SH-SY5Y (cell line): ENCODE results near the gene MLLT3.

Experiments used
- GATA2 ChIP-seq: IDR thresholded peaks from 2 replicates; pipeline ENCODE4 v1.6.1; 2011; ENCODE audit warnings: mild to moderate bottlenecking, low read depth, low read length
- GATA3 ChIP-seq: IDR thresholded peaks from 2 replicates; pipeline ENCODE4 v1.6.1; 2011; ENCODE audit warnings: low read depth, mild to moderate bottlenecking, low read length, moderate library complexity

DNA sequence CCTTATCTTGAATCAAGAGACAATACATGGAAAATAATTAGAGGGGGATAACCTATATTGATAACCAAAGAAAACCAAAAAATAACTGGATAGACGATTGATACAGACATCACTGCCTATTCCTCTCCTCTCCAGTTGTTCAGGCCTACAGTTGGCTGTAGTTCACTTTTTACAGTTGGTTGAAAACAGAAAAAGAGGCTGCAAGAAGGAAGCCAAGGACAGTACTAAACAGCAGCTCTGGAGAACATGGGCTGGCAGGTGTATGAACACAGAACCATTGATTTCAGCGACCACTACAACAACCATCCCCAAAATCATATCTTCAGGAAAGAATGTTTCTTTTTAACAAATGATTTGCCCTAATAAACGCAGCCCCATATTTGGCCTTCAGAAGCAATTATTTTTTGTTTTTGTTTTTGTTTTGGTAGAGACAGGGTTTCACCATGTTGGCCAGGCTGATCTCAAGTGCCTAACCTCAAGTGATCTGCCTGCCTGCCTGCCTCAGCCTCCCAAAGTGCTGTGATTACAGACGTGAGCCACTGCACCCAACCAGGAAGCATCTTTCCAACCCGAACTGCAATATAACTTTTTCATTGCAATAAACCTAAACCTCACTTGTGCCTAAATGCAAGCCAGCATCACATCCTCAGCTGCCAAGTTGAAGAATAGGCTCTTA is 64.3 kb downstream of the MLLT3 start:
- no peak for TF ChIP-seq GATA2
- TF ChIP-seq GATA3: no peak
